RWPE1 (cell line): Measurements from ENCODE around the gene OR52E8.

Experiments
- CTCF ChIA-PET: fragments of 350-600 bp; sonication (Branson Sonifier 250); formaldehyde crosslinking; extraction: SDS; loops from one replicate; lab custom pipeline; 2021; lab: Yijun Ruan, JAX
- POLR2A ChIA-PET: fragments of 400-600 bp; formaldehyde crosslinking; extraction: SDS; loops from one replicate; lab custom pipeline; 2020; ENCODE audit warnings: antibody characterized with exemption; ENCODE audit not compliant: low non-redundant PET; lab: Yijun Ruan, JAX
- DNase-seq: peaks from one replicate; pipeline ENCODE4 v3.0.0; 2012; ENCODE audit warnings: low spot score
- H3K27ac ChIP-seq: fragments of 450-650 bp; 2 replicates; pipeline ENCODE4 v1.5.1; 2017
- TF ChIP-seq, protein P1 (sequence below): fragments of 450-650 bp; conservative IDR thresholded peaks from 2 replicates; pipeline ENCODE4 v1.5.1; 2017; ENCODE audit warnings: low read depth, mild to moderate bottlenecking

Gene OR52E8

GRCh38 chr11:5809905-5810795 is 47.3 kb downstream of the OR52E8 start:
- POLR2A ChIA-PET: no interaction called here
- CTCF ChIA-PET: no interaction called here
- no peak overlapping the region for H3K27ac ChIP-seq
- TF ChIP-seq, protein P1, sequence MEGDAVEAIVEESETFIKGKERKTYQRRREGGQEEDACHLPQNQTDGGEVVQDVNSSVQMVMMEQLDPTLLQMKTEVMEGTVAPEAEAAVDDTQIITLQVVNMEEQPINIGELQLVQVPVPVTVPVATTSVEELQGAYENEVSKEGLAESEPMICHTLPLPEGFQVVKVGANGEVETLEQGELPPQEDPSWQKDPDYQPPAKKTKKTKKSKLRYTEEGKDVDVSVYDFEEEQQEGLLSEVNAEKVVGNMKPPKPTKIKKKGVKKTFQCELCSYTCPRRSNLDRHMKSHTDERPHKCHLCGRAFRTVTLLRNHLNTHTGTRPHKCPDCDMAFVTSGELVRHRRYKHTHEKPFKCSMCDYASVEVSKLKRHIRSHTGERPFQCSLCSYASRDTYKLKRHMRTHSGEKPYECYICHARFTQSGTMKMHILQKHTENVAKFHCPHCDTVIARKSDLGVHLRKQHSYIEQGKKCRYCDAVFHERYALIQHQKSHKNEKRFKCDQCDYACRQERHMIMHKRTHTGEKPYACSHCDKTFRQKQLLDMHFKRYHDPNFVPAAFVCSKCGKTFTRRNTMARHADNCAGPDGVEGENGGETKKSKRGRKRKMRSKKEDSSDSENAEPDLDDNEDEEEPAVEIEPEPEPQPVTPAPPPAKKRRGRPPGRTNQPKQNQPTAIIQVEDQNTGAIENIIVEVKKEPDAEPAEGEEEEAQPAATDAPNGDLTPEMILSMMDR: no peak
- no peak for DNase-seq

- TF ChIP-seq, protein P1: no peak
- H3K27ac ChIP-seq: no peak overlapping the region
- CTCF ChIA-PET: interaction anchor here (0.6 kb wide), 1 partner anchor 608 kb away, joined by 3 read pairs; the partner anchor contains the start of gene OR51V1
- POLR2A ChIA-PET: no interaction called here
- DNase-seq: no peak
These were observed 48.4 kb downstream of the OR52E8 start for GRCh38 chr11:5809122-5809519.

- H3K27ac ChIP-seq: no peak within 1 kb of the TSS
- POLR2A ChIA-PET: no interaction called here
- DNase-seq: peak; percentile 39
- TF ChIP-seq, protein P1: peak; percentile 69
- CTCF ChIA-PET: no interaction called here
These were observed 48.9 kb downstream of the OR52E8 start, which contains the start of gene OR52N2 for GRCh38 chr11:5808500-5809121. Gene OR52N2, plus strand, starts transcription at chr11:5808924. Its CDS starts 11,412 bp downstream, at chr11:5820336.

- CTCF ChIA-PET: no interaction called here
- TF ChIP-seq, protein P1: no peak
These were observed 49.9 kb downstream of the OR52E8 start for GRCh38 chr11:5807580-5807979.

More at GRCh38 chr11:5807580-5807979, 49.9 kb downstream of the OR52E8 start:
- POLR2A ChIA-PET: no interaction called here
- DNase-seq: no peak
- no peak overlapping the region for H3K27ac ChIP-seq
